ENCODE results near the gene SIGLEC1.

Gene SIGLEC1

GRCh38 chr20:3749689-3750531 lies 37.5 kb upstream of the SIGLEC1 start:
- Histone ChIP-seq H3K9ac (ENCODE audit: low read depth, low read length) (peak overlapping the region; percentile 45), H3K9me3 (ENCODE audit: control insufficient read depth, insufficient read depth, low read length) (no peaks in the 10 kb centered on the region), H3K36me3 (ENCODE audit: insufficient read depth, low read length) (no peaks in the 10 kb centered on the region), H3K4me1 (ENCODE audit: insufficient read depth, low read length) (no peaks in the 10 kb centered on the region)

DNA sequence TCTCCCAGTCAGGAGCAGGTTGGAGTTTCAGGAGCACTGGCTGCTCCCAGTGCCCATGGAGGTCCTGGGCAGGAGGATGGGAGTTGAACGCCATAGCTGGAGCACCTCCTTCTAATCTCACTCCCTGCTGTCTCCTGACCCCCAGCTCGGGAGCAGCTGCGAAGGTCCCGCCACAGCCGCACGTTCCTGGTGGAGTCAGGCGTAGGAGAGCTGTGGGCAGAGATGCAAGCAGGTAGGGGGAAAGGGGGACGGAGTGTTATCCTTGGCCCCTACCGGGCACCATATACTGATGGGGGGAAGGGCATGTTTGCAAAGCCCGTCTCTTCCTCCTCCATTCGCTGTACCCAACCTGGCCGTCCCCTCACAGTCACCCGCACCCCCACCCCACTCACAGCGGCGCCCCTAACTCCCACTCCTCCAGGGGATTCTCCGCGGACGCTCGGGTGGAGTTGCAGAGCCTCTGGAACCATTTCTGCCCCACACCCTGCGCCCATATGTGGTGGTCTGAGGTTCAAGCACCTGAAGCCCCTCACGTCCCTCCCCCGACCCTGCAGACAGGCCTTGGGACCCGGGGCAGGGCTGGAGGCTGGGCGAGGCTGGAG lies 36.8 kb upstream of the SIGLEC1 start:
- no peaks in the 10 kb centered on the region for H3K9me3 ChIP-seq (ENCODE audit: control insufficient read depth, insufficient read depth, low read length)
- H3K4me1 ChIP-seq (ENCODE audit: insufficient read depth, low read length), result no peaks in the 10 kb centered on the region
- H3K9ac ChIP-seq (ENCODE audit: low read depth, low read length), result peak overlapping the region; percentile 45; the same call in 1 of the 2 replicates
- H3K36me3 ChIP-seq (ENCODE audit: insufficient read depth, low read length), result no peaks in the 10 kb centered on the region

DNA sequence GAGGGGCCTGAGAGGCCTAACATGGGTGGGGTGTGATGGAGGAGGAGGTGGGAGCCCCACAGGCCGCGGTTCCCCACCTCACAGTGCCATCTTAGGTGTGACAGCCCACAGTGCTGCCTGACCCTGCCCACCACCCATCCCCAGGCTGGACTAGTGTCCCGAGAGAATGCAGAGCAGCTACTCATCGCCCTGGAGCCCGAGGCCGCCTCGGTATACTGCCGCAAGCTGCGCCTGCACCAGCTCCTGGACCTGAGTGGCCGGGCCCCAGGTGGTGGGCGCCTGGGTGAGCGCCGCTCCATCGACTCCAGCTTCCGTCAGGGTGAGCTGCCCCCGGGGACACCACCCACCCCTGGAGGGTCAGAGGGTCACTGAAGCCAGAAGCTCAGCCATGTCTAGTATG lies 35.7 kb upstream of the SIGLEC1 start:
- Histone ChIP-seq H3K36me3 (ENCODE audit: insufficient read depth, low read length) (no peaks in the 10 kb centered on the region), H3K9ac (ENCODE audit: low read depth, low read length) (no peak overlapping the region; the same call in 1 of the 2 replicates), H3K9me3 (ENCODE audit: control insufficient read depth, insufficient read depth, low read length) (no peaks in the 10 kb centered on the region), H3K4me1 (ENCODE audit: insufficient read depth, low read length) (no peaks in the 10 kb centered on the region)

- no peaks in the 10 kb centered on the region for H3K4me1 ChIP-seq (ENCODE audit: insufficient read depth, low read length)
- no peaks in the 10 kb centered on the region for H3K36me3 ChIP-seq (ENCODE audit: insufficient read depth, low read length)
- no peaks in the 10 kb centered on the region for H3K9me3 ChIP-seq (ENCODE audit: control insufficient read depth, insufficient read depth, low read length)
- no peak overlapping the region for H3K9ac ChIP-seq (ENCODE audit: low read depth, low read length)
These were observed 35.1 kb upstream of the SIGLEC1 start for GRCh38 chr20:3747471-3747870.

DNA sequence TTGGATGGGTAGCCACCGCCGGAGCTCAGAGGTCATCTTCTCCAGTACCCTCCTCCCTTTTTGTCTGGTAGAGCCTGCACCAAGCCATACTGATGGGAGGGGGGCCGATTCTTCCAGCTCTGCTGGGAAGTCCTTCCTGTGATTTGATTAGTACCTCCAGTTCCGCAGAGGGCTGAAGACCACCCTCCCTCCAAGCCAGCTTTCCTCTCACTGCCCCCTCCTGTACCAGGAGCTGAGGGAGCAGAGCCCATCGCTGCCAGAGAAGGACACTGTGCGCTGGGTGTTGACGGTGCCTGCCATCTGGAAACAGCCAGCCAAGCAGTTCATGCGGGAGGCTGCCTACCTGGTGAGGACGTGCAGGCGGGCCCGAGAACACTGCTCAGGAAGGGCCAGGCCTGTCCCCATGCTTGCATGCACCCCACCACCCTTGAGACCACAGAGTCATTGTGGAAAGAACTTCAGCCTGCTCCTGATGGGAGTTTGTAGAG lies 33.3 kb upstream of the SIGLEC1 start:
- H3K9me3 ChIP-seq (ENCODE audit: control insufficient read depth, insufficient read depth, low read length), result no peaks in the 10 kb centered on the region
- H3K4me1 ChIP-seq (ENCODE audit: insufficient read depth, low read length), result peaks cover 7% of the 10 kb centered on the region; the same call in 1 of the 2 replicates
- no peaks in the 10 kb centered on the region for H3K36me3 ChIP-seq (ENCODE audit: insufficient read depth, low read length)
- H3K9ac ChIP-seq (ENCODE audit: low read depth, low read length), result peak overlapping the region; percentile 51; the same call in 1 of the 2 replicates

- Histone ChIP-seq H3K36me3 (ENCODE audit: insufficient read depth, low read length) (no peaks in the 10 kb centered on the region), H3K9ac (ENCODE audit: low read depth, low read length) (peak overlapping the region; percentile 69), H3K4me1 (ENCODE audit: insufficient read depth, low read length) (peaks cover 11% of the 10 kb centered on the region), H3K9me3 (ENCODE audit: control insufficient read depth, insufficient read depth, low read length) (no peaks in the 10 kb centered on the region)
These were observed 32.6 kb upstream of the SIGLEC1 start for GRCh38 chr20:3744806-3745685.

- H3K4me1 ChIP-seq (ENCODE audit: insufficient read depth, low read length), result peaks cover 21% of the 10 kb centered on the region
- H3K9ac ChIP-seq (ENCODE audit: low read depth, low read length), result no peak overlapping the region; the same call in 1 of the 2 replicates
- no peaks in the 10 kb centered on the region for H3K9me3 ChIP-seq (ENCODE audit: control insufficient read depth, insufficient read depth, low read length)
- H3K36me3 ChIP-seq (ENCODE audit: insufficient read depth, low read length), result no peaks in the 10 kb centered on the region
These were observed 31.6 kb upstream of the SIGLEC1 start for GRCh38 chr20:3744037-3744436.

DNA sequence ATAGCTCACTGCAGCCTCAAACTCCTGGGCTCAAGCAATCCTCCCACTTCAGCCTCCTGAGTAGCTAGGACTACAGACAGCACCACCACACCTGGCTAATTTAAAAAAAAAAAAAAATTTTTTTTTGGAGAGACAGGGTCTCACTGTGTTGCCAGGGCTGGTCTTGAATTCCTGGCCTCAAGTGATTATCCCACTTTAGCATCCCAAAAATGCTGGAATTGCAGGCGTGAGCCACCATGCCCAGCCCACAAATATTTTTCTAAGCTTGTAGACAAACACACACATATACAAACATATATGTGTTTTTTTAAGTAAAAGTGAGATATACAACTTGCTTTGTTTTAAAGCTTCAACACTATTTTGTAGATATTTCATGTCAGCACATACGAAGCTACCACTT lies 30.9 kb upstream of the SIGLEC1 start:
- Histone ChIP-seq H3K9me3 (ENCODE audit: control insufficient read depth, insufficient read depth, low read length) (no peaks in the 10 kb centered on the region), H3K36me3 (ENCODE audit: insufficient read depth, low read length) (no peaks in the 10 kb centered on the region), H3K9ac (ENCODE audit: low read depth, low read length) (no peak overlapping the region), H3K4me1 (ENCODE audit: insufficient read depth, low read length) (peaks cover 23% of the 10 kb centered on the region)

DNA sequence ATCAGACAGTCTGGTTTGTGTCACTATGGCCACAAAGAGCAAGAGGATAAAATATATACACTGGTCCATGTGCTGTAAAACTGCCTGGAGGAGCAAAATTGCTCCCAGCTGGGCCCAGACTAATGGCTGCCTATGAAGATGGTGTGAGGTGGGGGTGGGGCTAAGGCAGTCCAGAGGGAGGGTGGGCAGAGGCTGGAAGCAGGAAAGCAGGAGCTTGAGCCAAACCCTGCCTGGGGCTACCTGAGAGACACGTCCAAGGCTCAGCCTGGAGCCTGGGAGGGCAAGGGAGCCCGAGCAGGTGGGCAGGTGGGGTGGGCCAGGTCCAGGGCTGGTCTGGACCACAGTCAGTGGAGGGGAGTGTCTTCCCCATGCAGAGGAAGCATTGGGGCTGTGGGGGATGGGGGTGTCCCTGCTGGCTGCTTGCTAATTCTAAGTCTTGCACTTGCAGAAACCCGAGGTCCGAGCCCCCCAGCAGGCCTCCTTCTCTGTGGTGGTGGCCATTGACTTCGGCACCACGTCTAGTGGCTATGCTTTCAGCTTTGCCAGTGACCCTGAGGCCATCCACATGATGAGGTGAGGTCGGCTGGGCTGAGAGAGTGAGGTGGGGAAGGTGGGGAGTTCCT lies 29.5 kb upstream of the SIGLEC1 start:
- Histone ChIP-seq H3K9me3 (ENCODE audit: control insufficient read depth, insufficient read depth, low read length) (no peaks in the 10 kb centered on the region), H3K9ac (ENCODE audit: low read depth, low read length) (no peak overlapping the region), H3K36me3 (ENCODE audit: insufficient read depth, low read length) (no peaks in the 10 kb centered on the region), H3K4me1 (ENCODE audit: insufficient read depth, low read length) (peaks cover 23% of the 10 kb centered on the region)

DNA sequence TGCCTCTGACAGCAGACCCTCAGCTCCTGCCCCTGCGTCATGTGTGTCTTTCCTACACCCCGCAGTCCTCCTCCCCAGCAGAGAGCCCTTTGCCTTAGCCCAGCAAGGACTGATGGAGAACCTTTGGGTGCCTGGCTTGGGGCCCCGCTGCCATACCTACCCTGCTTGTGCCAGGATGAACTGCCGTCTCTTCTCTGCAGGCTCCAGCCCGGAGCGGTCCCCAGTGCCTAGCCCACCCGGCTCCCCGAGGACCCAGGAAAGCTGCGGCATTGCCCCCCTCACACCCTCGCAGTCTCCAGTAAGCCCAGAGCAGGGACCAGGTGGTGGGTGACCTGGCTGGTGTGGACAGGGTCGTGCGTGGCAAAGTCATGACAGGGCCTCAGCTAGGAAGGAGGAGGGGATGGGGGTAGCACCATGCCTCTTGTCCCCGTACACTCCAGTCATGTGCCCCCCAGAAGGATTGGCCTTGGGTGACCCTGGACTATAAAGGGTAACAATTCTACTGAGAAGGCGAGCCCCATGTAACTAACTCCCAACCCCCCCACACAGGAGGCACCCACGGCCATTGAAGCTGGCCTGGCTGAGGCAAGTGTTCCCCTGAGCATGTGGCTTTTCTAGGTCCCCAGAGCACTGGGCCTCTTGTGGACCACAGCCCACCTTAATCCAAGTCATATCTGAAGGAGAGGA lies 28.4 kb upstream of the SIGLEC1 start:
- H3K9me3 ChIP-seq (ENCODE audit: control insufficient read depth, insufficient read depth, low read length), result no peaks in the 10 kb centered on the region
- H3K36me3 ChIP-seq (ENCODE audit: insufficient read depth, low read length), result no peaks in the 10 kb centered on the region
- peaks cover 23% of the 10 kb centered on the region for H3K4me1 ChIP-seq (ENCODE audit: insufficient read depth, low read length)
- no peak overlapping the region for H3K9ac ChIP-seq (ENCODE audit: low read depth, low read length)

DNA sequence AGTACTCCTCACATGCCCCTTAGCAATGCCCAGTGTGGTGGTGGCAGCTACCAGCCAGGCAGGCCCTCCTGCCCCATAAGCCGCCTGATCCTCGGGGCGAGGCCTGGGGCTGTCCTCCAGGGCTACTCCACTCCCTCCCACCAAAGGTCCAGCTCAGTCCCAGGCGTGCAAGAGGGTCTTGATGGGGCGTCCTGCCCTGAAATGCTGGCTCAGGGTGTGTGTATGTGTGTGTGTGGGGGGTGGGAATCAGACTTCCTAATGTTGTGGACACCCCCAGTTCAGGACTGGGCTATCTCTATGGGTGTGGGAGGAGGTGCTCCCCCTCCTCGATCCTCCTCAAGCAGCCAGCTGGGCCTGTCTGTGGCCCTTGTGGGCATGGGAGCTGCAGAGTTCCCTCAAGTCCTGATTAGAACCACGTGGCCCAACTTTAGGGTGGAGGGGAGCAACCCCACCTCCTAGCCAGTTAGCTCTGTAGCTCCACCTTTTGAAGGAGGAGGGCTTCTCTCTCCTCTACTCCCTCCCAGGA lies 27.6 kb upstream of the SIGLEC1 start:
- Histone ChIP-seq H3K9me3 (ENCODE audit: control insufficient read depth, insufficient read depth, low read length) (no peaks in the 10 kb centered on the region), H3K36me3 (ENCODE audit: insufficient read depth, low read length) (no peaks in the 10 kb centered on the region), H3K9ac (ENCODE audit: low read depth, low read length) (no peak overlapping the region), H3K4me1 (ENCODE audit: insufficient read depth, low read length) (peaks cover 23% of the 10 kb centered on the region)

GRCh38 chr20:3739054-3739925 lies 26.9 kb upstream of the SIGLEC1 start:
- no peak overlapping the region for H3K9ac ChIP-seq (ENCODE audit: low read depth, low read length)

More at GRCh38 chr20:3739054-3739925, 26.9 kb upstream of the SIGLEC1 start:
- Histone ChIP-seq H3K4me1 (ENCODE audit: insufficient read depth, low read length) (peaks cover 23% of the 10 kb centered on the region), H3K9me3 (ENCODE audit: control insufficient read depth, insufficient read depth, low read length) (no peaks in the 10 kb centered on the region), H3K36me3 (ENCODE audit: insufficient read depth, low read length) (no peaks in the 10 kb centered on the region)

Measured in ES-I3 (cell line).